A673 (cell line): ENCODE measurements around the gene ZNF565.

Experiments
- CTCF ChIP-seq: fragments of 300-800, 200-600 bp; sonication (generic); conservative IDR thresholded peaks from 2 replicates; pipeline ENCODE4 v1.5.1; 2017; ENCODE audit warnings: low read depth, mild to moderate bottlenecking, antibody characterized with exemption, low read length, moderate library complexity, mixed read lengths
- EZH2 ChIP-seq: fragments of 200-600 bp; sonication (generic); IDR thresholded peaks from 2 replicates; pipeline ENCODE4 v1.6.1; 2017; ENCODE audit warnings: borderline replicate concordance, low read depth, mild to moderate bottlenecking, mixed read lengths, antibody characterized with exemption, low read length; ENCODE audit not compliant: poor library complexity, severe bottlenecking

GRCh38 chr19:36215276-36216123, 1.0 kb upstream of the ZNF565 start:
- TF ChIP-seq CTCF, result no peak
- no peak for TF ChIP-seq EZH2
